Measurements from ENCODE around the gene SUGCT. TPM values are rescaled to one million over a fixed set of nuclear protein-coding genes. Genes with fewer than 3 reads are reported as not detected.

Gene SUGCT
- total and polyA plus RNA-seq, 2 of the 8 experiments (the other 6 are each of a cell fraction or from before 2014, with no cell fraction given), result 2.8 to 5.4 TPM

- no peak overlapping the region for H2AFZ ChIP-seq (ENCODE audit: low read length)
- DNase-seq (ENCODE audit: low read depth in 1 of 2, low spot score in 2 of 2), result no peak
- H2BK5ac ChIP-seq (ENCODE audit: low read depth, low read length), result no peak overlapping the region
- H3K79me1 ChIP-seq (ENCODE audit: low read depth, low read length), result no peaks in the 10 kb centered on the region
- H2BK12ac ChIP-seq (ENCODE audit: low read depth, low read length), result no peak overlapping the region
- no peak overlapping the region for H3K56ac ChIP-seq (replicated peaks; ENCODE audit: insufficient read length, low read depth, low read length)
- H3K36me3 ChIP-seq (ENCODE audit: control insufficient read depth in 2 of 4, insufficient read depth in 4 of 4, low read length in 3 of 4), result no peaks in the 10 kb centered on the region
- H3K4ac ChIP-seq (replicated peaks; ENCODE audit: insufficient read length, low read depth, low read length), result no peak overlapping the region
- H3K18ac ChIP-seq (ENCODE audit: extremely low read depth, low read length), result no peak overlapping the region
- H2BK15ac ChIP-seq (ENCODE audit: low read length), result no peak overlapping the region
- H4K5ac ChIP-seq (ENCODE audit: insufficient read length, low read depth, low read length), result no peak overlapping the region
- no peak overlapping the region for H2BK20ac ChIP-seq (ENCODE audit: low read length)
- H3K9me3 ChIP-seq (ENCODE audit: insufficient read depth in 2 of 2, low read depth in 1 of 2, low read length in 1 of 2), result no peaks in the 10 kb centered on the region
- H3K4me2 ChIP-seq (ENCODE audit: insufficient read depth in 1 of 2, low read depth in 2 of 2, low read length in 2 of 2), result no peak overlapping the region
- H4K8ac ChIP-seq (ENCODE audit: extremely low read depth, insufficient read depth, low read length), result no peak overlapping the region
- POLR2A ChIA-PET (ENCODE audit: partially characterized antibody), result interaction anchor here (0.6 kb wide), 1 partner anchor 474 kb away, joined by 3 read pairs; no protein-coding TSS in a partner anchor
- 91% methylated on average over 4 of the region's 4 CpGs; no CpG with 5 or more reads in 1 of the 2 experiments for WGBS, 2 experiments (ENCODE audit: extremely low coverage in 1 of 2, insufficient coverage in 1 of 2, insufficient read length in 1 of 2, insufficient replicate concordance in 2 of 2, low coverage in 1 of 2, low lambda C conversion rate in 2 of 2, missing lambda C conversion rate in 1 of 2)
- FAIRE-seq, result no peak
- H3K23me2 ChIP-seq (ENCODE audit: low read depth, low read length), result no peaks in the 10 kb centered on the region
- H3K4me3 ChIP-seq (ENCODE audit: extremely low read depth in 1 of 4, insufficient read depth in 2 of 4, low read depth in 3 of 4, low read length in 4 of 4), result no peak overlapping the region
- H4K20me1 ChIP-seq (replicated peaks in 1 of 2; ENCODE audit: control insufficient read depth in 1 of 2, insufficient read depth in 2 of 2, low read length in 2 of 2), result no peaks in the 10 kb centered on the region
- H3K79me2 ChIP-seq (ENCODE audit: control insufficient read depth in 1 of 2, insufficient read depth in 2 of 2, low read length in 2 of 2), result no peaks in the 10 kb centered on the region
- no peak overlapping the region for H3K27ac ChIP-seq (ENCODE audit: low read depth, low read length)
- H2BK120ac ChIP-seq (replicated peaks; ENCODE audit: low read depth, low read length), result no peak overlapping the region
- no peaks in the 10 kb centered on the region for H3K27me3 ChIP-seq (replicated peaks in 1 of 4; ENCODE audit: control insufficient read depth in 3 of 4, extremely low read depth in 1 of 4, insufficient read depth in 3 of 4, low read length in 3 of 4)
- no peak overlapping the region for H2AK5ac ChIP-seq (ENCODE audit: low read depth, low read length)
- CTCF ChIA-PET (ENCODE audit: partially characterized antibody), result no interaction called here
- no peak overlapping the region for H3K23ac ChIP-seq (ENCODE audit: insufficient read length)
- no peak overlapping the region for H3K9ac ChIP-seq (replicated peaks in 1 of 4; ENCODE audit: extremely low read depth in 1 of 4, low read depth in 3 of 4, low read length in 3 of 4)
- H3K4me1 ChIP-seq (replicated peaks in 1 of 4; ENCODE audit: control insufficient read depth in 3 of 4, insufficient read depth in 4 of 4, low read length in 3 of 4), result no peaks in the 10 kb centered on the region
- H3K14ac ChIP-seq (ENCODE audit: insufficient read length), result no peak overlapping the region
- H4K91ac ChIP-seq (replicated peaks; ENCODE audit: insufficient read length, low read length), result no peak overlapping the region
- no peak for TF ChIP-seq TEAD4 (IDR thresholded peaks at IDR 0.05; ENCODE audit: low read depth, low read length)
- TF ChIP-seq HDAC2 (IDR thresholded peaks at IDR 0.05; ENCODE audit: borderline replicate concordance in 1 of 2, low read depth in 2 of 2, low read length in 2 of 2), result no peak
- TF ChIP-seq CBX8 (IDR thresholded peaks at IDR 0.05; ENCODE audit: borderline replicate concordance, low read depth, low read length), result no peak
- TF ChIP-seq MAFK (IDR thresholded peaks at IDR 0.05; ENCODE audit: low read depth, low read length), result no peak
- no peak for TF ChIP-seq SIRT6 (IDR thresholded peaks at IDR 0.05; ENCODE audit: low read length)
- TF ChIP-seq PHF8 (conservative IDR thresholded peaks at IDR 0.05; ENCODE audit: low read depth, low read length), result no peak
- no peak for TF ChIP-seq EP300 (IDR thresholded peaks at IDR 0.05; ENCODE audit: borderline replicate concordance in 1 of 2, low read depth in 2 of 2, low read length in 2 of 2)
- TF ChIP-seq SIX5 (IDR thresholded peaks at IDR 0.05; ENCODE audit: low read depth, low read length), result no peak
- no peak for TF ChIP-seq ZNF274 (IDR thresholded peaks at IDR 0.05; ENCODE audit: borderline replicate concordance, extremely low read depth, low read length)
These were observed 510.4 kb downstream of the SUGCT start for GRCh38 chr7:40645197-40645596.
